H1 (cell line): ENCODE measurements around the gene AMN. TPM values are rescaled to one million over a fixed set of nuclear protein-coding genes. Genes with fewer than 3 reads are reported as not detected.

Experiments
- EZH2 ChIP-seq: fragments of 200-600 bp; sonication (generic); IDR thresholded peaks from 2 replicates; pipeline ENCODE4 v1.7.1; 2012; ENCODE audit warnings: low read depth, mild to moderate bottlenecking, moderate library complexity, low read length, inconsistent platforms; ENCODE audit not compliant: severe bottlenecking
- HDAC2 ChIP-seq, 2 experiments: fragments of 300-600 bp in 1 of 2; sonication (generic) in 1 of 2; IDR thresholded peaks; 2 replicates each; pipeline ENCODE4 v1.6.1; 2011 to 2012; ENCODE audit warnings: low read depth in 2 of 2, low read length in 2 of 2, mild to moderate bottlenecking in 2 of 2, moderate library complexity in 2 of 2, borderline replicate concordance in 1 of 2, inconsistent platforms in 1 of 2
- POLR2A ChIP-seq, 2 experiments: IDR thresholded peaks; 1 replicate in 1 of 2; 2 replicates in 1 of 2; pipeline ENCODE4 v1.6.1; 2011; ENCODE audit warnings: low read depth in 2 of 2, low read length in 2 of 2, mild to moderate bottlenecking in 2 of 2; ENCODE audit errors: control extremely low read depth in 1 of 2
- polyA plus RNA-seq, 7 experiments: library from polyadenylated mRNA; depleted of rRNA in 3 of 7; stranded (reverse) in 5 of 7; unstranded in 2 of 7; fragments of >200 nt in 5 of 7; fragments of 200-250 nt in 2 of 7; gene quantifications; 1 replicate in 5 of 7; 2 replicates in 1 of 7; 4 replicates in 1 of 7; pipeline versions ENCODE4 v1.2.1 to v1.2.3, GENCODE V29; 2011 to 2013; ENCODE audit warnings: missing spikeins in 2 of 7, mixed read lengths in 2 of 7
- total RNA-seq: library from RNA; stranded (reverse); fragmentation: NEBNext Ultra II Directional; extraction: Animal tissue kit (Norgen Biotek cat#: 25700); gene quantifications from 2 replicates; pipeline ENCODE4 v1.2.1, GENCODE V29; 2021

The AMN gene
- total and polyA plus RNA-seq, 2 of the 8 experiments (the other 6 are each of a cell fraction or from before 2014, with no cell fraction given), result 0.77 to 1.5 TPM

GRCh38 chr14:102928412-102929240 lies 6.2 kb downstream of the AMN start (continued):
- peak; percentile 88 for TF ChIP-seq EZH2
- TF ChIP-seq HDAC2 (IDR thresholded peaks at IDR 0.05; ENCODE audit: borderline replicate concordance in 1 of 2, low read depth in 2 of 2, low read length in 2 of 2), result 0 out of 4 replicates have a peak, but pooled peaks of 1 of the 2 experiments have one; percentile 49
- TF ChIP-seq POLR2A (IDR thresholded peaks at IDR 0.05; ENCODE audit: control extremely low read depth in 1 of 2, low read depth in 2 of 2, low read length in 2 of 2), result no peak
